ENCODE results near the gene NLK. TPM values are rescaled to one million over a fixed set of nuclear protein-coding genes. Genes with fewer than 3 reads are reported as not detected.
"Not testable (repeated sequence)": the region's sequence is repeated elsewhere in the genome, so short reads cannot be mapped to it uniquely, and the experiment has no call there.

NLK gene
- total RNA-seq, 3 donors from 2014 or later, result 9.8 to 11.2 (median 10.9) TPM

GRCh38 chr17:28072936-28073533, 30.6 kb downstream of the NLK start:
- no peak overlapping the region for H3K4me3 Mint-ChIP-seq
- no peaks in the 10 kb centered on the region for H3K27me3 Mint-ChIP-seq (ENCODE audit: low read depth)
- ATAC-seq (no peak), DNase-seq (no peak)
- H3K4me1 Mint-ChIP-seq (ENCODE audit: low read depth), result peaks cover 56% of the 10 kb centered on the region
- peaks cover 7% of the 10 kb centered on the region for H3K9me3 Mint-ChIP-seq
- H3K36me3 Mint-ChIP-seq (ENCODE audit: insufficient read depth), result peaks cover 16% of the 10 kb centered on the region

GRCh38 chr17:28074010-28074409, 31.5 kb downstream of the NLK start:
- peaks cover 61% of the 10 kb centered on the region for H3K4me1 Mint-ChIP-seq (ENCODE audit: low read depth)
- no peaks in the 10 kb centered on the region for H3K27me3 Mint-ChIP-seq (ENCODE audit: low read depth)
- DNase-seq (no peak), ATAC-seq (no peak)
- no peak overlapping the region for H3K4me3 Mint-ChIP-seq
- H3K36me3 Mint-ChIP-seq (ENCODE audit: insufficient read depth), result peaks cover 14% of the 10 kb centered on the region
- H3K9me3 Mint-ChIP-seq, result peaks cover 7% of the 10 kb centered on the region

GRCh38 chr17:28076144-28076543, 33.7 kb downstream of the NLK start:
- Mint-ChIP-seq H3K4me3 (no peak overlapping the region), H3K9me3 (peaks cover 4% of the 10 kb centered on the region), H3K27me3 (ENCODE audit: low read depth) (no peaks in the 10 kb centered on the region), H3K4me1 (ENCODE audit: low read depth) (peaks cover 70% of the 10 kb centered on the region), H3K36me3 (ENCODE audit: insufficient read depth) (peaks cover 10% of the 10 kb centered on the region)
- DNase-seq (no peak), ATAC-seq (no peak)

GRCh38 chr17:28077140-28077539, 34.7 kb downstream of the NLK start:
- H3K4me1 Mint-ChIP-seq (ENCODE audit: low read depth), result peaks cover 60% of the 10 kb centered on the region
- DNase-seq, ATAC-seq: not testable (repeated sequence)

GRCh38 chr17:28078341-28079229, 36.1 kb downstream of the NLK start:
- H3K4me3 Mint-ChIP-seq, result no peak overlapping the region
- H3K4me1 Mint-ChIP-seq (ENCODE audit: low read depth), result peaks cover 51% of the 10 kb centered on the region
- H3K9me3 Mint-ChIP-seq, result no peaks in the 10 kb centered on the region
- DNase-seq, result no peak
- peak; percentile 10 to 38 for ATAC-seq
- peaks cover 8% of the 10 kb centered on the region for H3K36me3 Mint-ChIP-seq (ENCODE audit: insufficient read depth)
- no peaks in the 10 kb centered on the region for H3K27me3 Mint-ChIP-seq (ENCODE audit: low read depth)

More at GRCh38 chr17:28077140-28077539, 34.7 kb downstream of the NLK start:
- H3K9me3 Mint-ChIP-seq; H3K4me3 Mint-ChIP-seq; H3K27me3 Mint-ChIP-seq (ENCODE audit: low read depth); H3K36me3 Mint-ChIP-seq (ENCODE audit: insufficient read depth): not testable (repeated sequence)

GRCh38 chr17:28081467-28081866, 39.0 kb downstream of the NLK start:
- DNase-seq, result no peak
- H3K36me3 Mint-ChIP-seq (ENCODE audit: insufficient read depth), result peaks cover 10% of the 10 kb centered on the region
- H3K4me1 Mint-ChIP-seq (ENCODE audit: low read depth), result peaks cover 38% of the 10 kb centered on the region
- ATAC-seq, result no peak
- H3K9me3 Mint-ChIP-seq, result no peaks in the 10 kb centered on the region
- no peak overlapping the region for H3K4me3 Mint-ChIP-seq
- no peaks in the 10 kb centered on the region for H3K27me3 Mint-ChIP-seq (ENCODE audit: low read depth)

GRCh38 chr17:28085766-28086165, 43.3 kb downstream of the NLK start:
- Mint-ChIP-seq H3K27me3 (ENCODE audit: low read depth) (no peaks in the 10 kb centered on the region), H3K36me3 (ENCODE audit: insufficient read depth) (peaks cover 5% of the 10 kb centered on the region), H3K9me3 (peaks cover 6% of the 10 kb centered on the region), H3K4me3 (no peak overlapping the region), H3K4me1 (ENCODE audit: low read depth) (peaks cover 20% of the 10 kb centered on the region)
- ATAC-seq, result no peak
- no peak for DNase-seq

GRCh38 chr17:28086519-28086918, 44.0 kb downstream of the NLK start:
- ATAC-seq (no peak), DNase-seq (no peak)
- Mint-ChIP-seq H3K27me3 (ENCODE audit: low read depth) (no peaks in the 10 kb centered on the region), H3K9me3 (peaks cover 7% of the 10 kb centered on the region), H3K4me1 (ENCODE audit: low read depth) (peaks cover 20% of the 10 kb centered on the region), H3K36me3 (ENCODE audit: insufficient read depth) (peaks cover 5% of the 10 kb centered on the region), H3K4me3 (no peak overlapping the region)

GRCh38 chr17:28087743-28088142, 45.3 kb downstream of the NLK start:
- Mint-ChIP-seq H3K27me3 (ENCODE audit: low read depth) (no peaks in the 10 kb centered on the region), H3K4me1 (ENCODE audit: low read depth) (peaks cover 20% of the 10 kb centered on the region), H3K9me3 (peaks cover 7% of the 10 kb centered on the region), H3K36me3 (ENCODE audit: insufficient read depth) (peaks cover 5% of the 10 kb centered on the region), H3K4me3 (no peak overlapping the region)
- DNase-seq (no peak), ATAC-seq (no peak)

GRCh38 chr17:28090551-28090950, 48.1 kb downstream of the NLK start:
- ATAC-seq (no peak), DNase-seq (no peak)
- peaks cover 11% of the 10 kb centered on the region for H3K4me1 Mint-ChIP-seq (ENCODE audit: low read depth)
- H3K9me3 Mint-ChIP-seq, result peaks cover 7% of the 10 kb centered on the region
- H3K27me3 Mint-ChIP-seq (ENCODE audit: low read depth), result no peaks in the 10 kb centered on the region
- peaks cover 2% of the 10 kb centered on the region for H3K36me3 Mint-ChIP-seq (ENCODE audit: insufficient read depth)
- H3K4me3 Mint-ChIP-seq, result no peak overlapping the region

GRCh38 chr17:28092088-28092487, 49.6 kb downstream of the NLK start:
- Mint-ChIP-seq H3K4me3 (no peak overlapping the region), H3K36me3 (ENCODE audit: insufficient read depth) (peaks cover 2% of the 10 kb centered on the region), H3K9me3 (peaks cover 7% of the 10 kb centered on the region), H3K27me3 (ENCODE audit: low read depth) (no peaks in the 10 kb centered on the region), H3K4me1 (ENCODE audit: low read depth) (peaks cover 8% of the 10 kb centered on the region)
- DNase-seq (no peak), ATAC-seq (no peak)

GRCh38 chr17:28093999-28094716, 51.7 kb downstream of the NLK start:
- no peak overlapping the region for H3K4me3 Mint-ChIP-seq
- no peak for DNase-seq
- no peaks in the 10 kb centered on the region for H3K27me3 Mint-ChIP-seq (ENCODE audit: low read depth)

GRCh38 chr17:28096756-28097155, 54.3 kb downstream of the NLK start:
- no peak for DNase-seq
- no peak for ATAC-seq
- H3K9me3 Mint-ChIP-seq, result no peaks in the 10 kb centered on the region
- H3K4me1 Mint-ChIP-seq (ENCODE audit: low read depth), result no peaks in the 10 kb centered on the region
- H3K4me3 Mint-ChIP-seq, result no peak overlapping the region
- H3K36me3 Mint-ChIP-seq (ENCODE audit: insufficient read depth), result peaks cover 14% of the 10 kb centered on the region
- H3K27me3 Mint-ChIP-seq (ENCODE audit: low read depth), result no peaks in the 10 kb centered on the region

More at GRCh38 chr17:28093999-28094716, 51.7 kb downstream of the NLK start:
- Mint-ChIP-seq H3K4me1 (ENCODE audit: low read depth) (peaks cover 6% of the 10 kb centered on the region), H3K9me3 (peaks cover 6% of the 10 kb centered on the region), H3K36me3 (ENCODE audit: insufficient read depth) (peaks cover 4% of the 10 kb centered on the region)
- no peak for ATAC-seq

- H3K36me3 Mint-ChIP-seq (ENCODE audit: insufficient read depth), result peaks cover 14% of the 10 kb centered on the region
- ATAC-seq (no peak), DNase-seq (no peak)
- H3K27me3 Mint-ChIP-seq (ENCODE audit: low read depth), result no peaks in the 10 kb centered on the region
- H3K4me3 Mint-ChIP-seq, result no peak overlapping the region
- H3K9me3 Mint-ChIP-seq, result no peaks in the 10 kb centered on the region
- H3K4me1 Mint-ChIP-seq (ENCODE audit: low read depth), result no peaks in the 10 kb centered on the region
Measured at GRCh38 chr17:28097254-28097653, 54.8 kb downstream of the NLK start.

Measured in activated T-cell treated with anti-CD3 and anti-CD28 coated beads, Interleukin-2, amount 50 U/mL, for 4 hours (primary cell).